ENCODE data around the gene KCNIP4. TPM values are rescaled to one million over a fixed set of nuclear protein-coding genes. Genes with fewer than 3 reads are reported as not detected.

The KCNIP4 gene
- total RNA-seq, 2 experiments from 2014 or later = not detected

- Mint-ChIP-seq H3K36me3 (ENCODE audit: low read depth) (no peaks in the 10 kb centered on the region), H3K4me3 (no peak overlapping the region), H3K4me1 (ENCODE audit: low read depth) (no peaks in the 10 kb centered on the region), H3K27me3 (ENCODE audit: low read depth) (peaks cover 4% of the 10 kb centered on the region), H3K9me3 (no peaks in the 10 kb centered on the region), H3K27ac (no peak overlapping the region)
- DNase-seq = no peak
- CTCF ChIA-PET = no interaction called here
- intact Hi-C loops (cut with micrococcal nuclease) = no loop called here
These were observed 206.2 kb downstream of the KCNIP4 start for GRCh38 chr4:21742326-21742725.

- H3K4me1 Mint-ChIP-seq (ENCODE audit: low read depth) = no peaks in the 10 kb centered on the region
- CTCF ChIA-PET = no interaction called here
- H3K9me3 Mint-ChIP-seq = no peaks in the 10 kb centered on the region
- no peak overlapping the region for H3K27ac Mint-ChIP-seq
- intact Hi-C loops (cut with micrococcal nuclease) = no loop called here
- no peak for DNase-seq
- H3K36me3 Mint-ChIP-seq (ENCODE audit: low read depth) = no peaks in the 10 kb centered on the region
- H3K4me3 Mint-ChIP-seq = no peak overlapping the region
- no peaks in the 10 kb centered on the region for H3K27me3 Mint-ChIP-seq (ENCODE audit: low read depth)
These were observed 209.8 kb downstream of the KCNIP4 start for GRCh38 chr4:21738821-21739220.

- H3K27me3 Mint-ChIP-seq (ENCODE audit: low read depth) = no peaks in the 10 kb centered on the region
- no peak for DNase-seq
- no peaks in the 10 kb centered on the region for H3K36me3 Mint-ChIP-seq (ENCODE audit: low read depth)
- no peaks in the 10 kb centered on the region for H3K4me1 Mint-ChIP-seq (ENCODE audit: low read depth)
- H3K4me3 Mint-ChIP-seq = no peak overlapping the region
- no peak overlapping the region for H3K27ac Mint-ChIP-seq
- intact Hi-C loops (cut with micrococcal nuclease) = no loop called here
- CTCF ChIA-PET = no interaction called here
- no peaks in the 10 kb centered on the region for H3K9me3 Mint-ChIP-seq
These were observed 212.7 kb downstream of the KCNIP4 start for GRCh38 chr4:21735866-21736265.

- Mint-ChIP-seq H3K9me3 (no peaks in the 10 kb centered on the region), H3K36me3 (ENCODE audit: low read depth) (no peaks in the 10 kb centered on the region), H3K27me3 (ENCODE audit: low read depth) (no peaks in the 10 kb centered on the region), H3K4me3 (no peak overlapping the region), H3K4me1 (ENCODE audit: low read depth) (no peaks in the 10 kb centered on the region), H3K27ac (no peak overlapping the region)
- CTCF ChIA-PET = no interaction called here
- intact Hi-C loops (cut with micrococcal nuclease) = no loop called here
- no peak for DNase-seq
These were observed 214.5 kb downstream of the KCNIP4 start for GRCh38 chr4:21733894-21734630.

GRCh38 chr4:21728304-21728703 lies 220.3 kb downstream of the KCNIP4 start:
- Mint-ChIP-seq H3K4me3 (no peak overlapping the region), H3K9me3 (no peaks in the 10 kb centered on the region), H3K27me3 (ENCODE audit: low read depth) (no peaks in the 10 kb centered on the region), H3K36me3 (ENCODE audit: low read depth) (no peaks in the 10 kb centered on the region), H3K4me1 (ENCODE audit: low read depth) (no peaks in the 10 kb centered on the region), H3K27ac (no peak overlapping the region)
- CTCF ChIA-PET = interaction anchor here (0.5 kb wide), 1 partner anchor 235 kb away, joined by 3 read pairs; no protein-coding TSS in a partner anchor
- no peak for DNase-seq
- intact Hi-C loops (cut with micrococcal nuclease) = no loop called here

- CTCF ChIA-PET = no interaction called here
- Mint-ChIP-seq H3K4me3 (no peak overlapping the region), H3K9me3 (no peaks in the 10 kb centered on the region), H3K27ac (no peak overlapping the region), H3K27me3 (ENCODE audit: low read depth) (no peaks in the 10 kb centered on the region), H3K36me3 (ENCODE audit: low read depth) (no peaks in the 10 kb centered on the region), H3K4me1 (ENCODE audit: low read depth) (no peaks in the 10 kb centered on the region)
- intact Hi-C loops (cut with micrococcal nuclease) = no loop called here
- DNase-seq = no peak
These were observed 222.2 kb downstream of the KCNIP4 start for GRCh38 chr4:21726255-21726815.

- H3K4me1 Mint-ChIP-seq (ENCODE audit: low read depth) = no peaks in the 10 kb centered on the region
- no peaks in the 10 kb centered on the region for H3K36me3 Mint-ChIP-seq (ENCODE audit: low read depth)
- intact Hi-C loops (cut with micrococcal nuclease) = no loop called here
- DNase-seq = no peak
- no peaks in the 10 kb centered on the region for H3K9me3 Mint-ChIP-seq
- no peaks in the 10 kb centered on the region for H3K27me3 Mint-ChIP-seq (ENCODE audit: low read depth)
- CTCF ChIA-PET = interaction anchor here (1.5 kb wide), 1 partner anchor 45 kb away, joined by 4 read pairs; no protein-coding TSS in a partner anchor
- H3K4me3 Mint-ChIP-seq = no peak overlapping the region
- no peak overlapping the region for H3K27ac Mint-ChIP-seq
These were observed 226.3 kb downstream of the KCNIP4 start for GRCh38 chr4:21722157-21722839.

GRCh38 chr4:21716531-21716930 lies 232.0 kb downstream of the KCNIP4 start:
- Mint-ChIP-seq H3K4me1 (ENCODE audit: low read depth) (no peaks in the 10 kb centered on the region), H3K4me3 (no peak overlapping the region), H3K27ac (no peak overlapping the region), H3K27me3 (ENCODE audit: low read depth) (no peaks in the 10 kb centered on the region), H3K9me3 (no peaks in the 10 kb centered on the region), H3K36me3 (ENCODE audit: low read depth) (no peaks in the 10 kb centered on the region)
- CTCF ChIA-PET = no interaction called here
- intact Hi-C loops (cut with micrococcal nuclease) = no loop called here
- DNase-seq = no peak

GRCh38 chr4:21710179-21710835 lies 238.3 kb downstream of the KCNIP4 start:
- CTCF ChIA-PET = no interaction called here
- Mint-ChIP-seq H3K4me3 (no peak overlapping the region), H3K27ac (no peak overlapping the region), H3K27me3 (ENCODE audit: low read depth) (peaks cover 2% of the 10 kb centered on the region), H3K9me3 (no peaks in the 10 kb centered on the region), H3K36me3 (ENCODE audit: low read depth) (no peaks in the 10 kb centered on the region), H3K4me1 (ENCODE audit: low read depth) (no peaks in the 10 kb centered on the region)
- intact Hi-C loops (cut with micrococcal nuclease) = no loop called here
- no peak for DNase-seq

- Mint-ChIP-seq H3K27me3 (ENCODE audit: low read depth) (peaks cover 2% of the 10 kb centered on the region), H3K4me3 (no peak overlapping the region), H3K9me3 (no peaks in the 10 kb centered on the region), H3K36me3 (ENCODE audit: low read depth) (no peaks in the 10 kb centered on the region), H3K4me1 (ENCODE audit: low read depth) (no peaks in the 10 kb centered on the region), H3K27ac (no peak overlapping the region)
- CTCF ChIA-PET = no interaction called here
- no peak for DNase-seq
- intact Hi-C loops (cut with micrococcal nuclease) = no loop called here
These were observed 238.8 kb downstream of the KCNIP4 start for GRCh38 chr4:21709761-21710160.

- Mint-ChIP-seq H3K4me1 (ENCODE audit: low read depth) (no peaks in the 10 kb centered on the region), H3K27me3 (ENCODE audit: low read depth) (peaks cover 2% of the 10 kb centered on the region), H3K9me3 (no peaks in the 10 kb centered on the region), H3K27ac (no peak overlapping the region), H3K36me3 (ENCODE audit: low read depth) (no peaks in the 10 kb centered on the region), H3K4me3 (no peak overlapping the region)
- CTCF ChIA-PET = no interaction called here
- intact Hi-C loops (cut with micrococcal nuclease) = no loop called here
- DNase-seq = no peak
These were observed 239.5 kb downstream of the KCNIP4 start for GRCh38 chr4:21709031-21709430.

GRCh38 chr4:21699446-21699845 lies 249.1 kb downstream of the KCNIP4 start:
- Mint-ChIP-seq H3K27ac (no peak overlapping the region), H3K4me1 (ENCODE audit: low read depth) (no peaks in the 10 kb centered on the region), H3K36me3 (ENCODE audit: low read depth) (no peaks in the 10 kb centered on the region), H3K4me3 (no peak overlapping the region), H3K27me3 (ENCODE audit: low read depth) (peaks cover 7% of the 10 kb centered on the region), H3K9me3 (no peaks in the 10 kb centered on the region)
- intact Hi-C loops (cut with micrococcal nuclease) = no loop called here
- no peak for DNase-seq
- CTCF ChIA-PET = no interaction called here

All from activated naive CD4-positive, alpha-beta T cell treated with anti-CD3 and anti-CD28 coated beads for 36 hours (primary cell).